Nephron (organoid): ENCODE data around the gene NBEA.

Source experiments
- H3K27ac Mint-ChIP-seq, 3 experiments: 2 replicates each; pipeline ENCODE4 v1.8.0; 2020; ENCODE audit warnings: mixed read lengths in 3 of 3, mild to moderate bottlenecking in 2 of 3, moderate library complexity in 1 of 3
- H3K27me3 Mint-ChIP-seq: 2 replicates; pipeline ENCODE4 v1.8.0; 2021; ENCODE audit warnings: low read depth, mild to moderate bottlenecking, moderate library complexity, mixed read lengths
- H3K36me3 Mint-ChIP-seq: 2 replicates; pipeline ENCODE4 v1.8.0; 2020; ENCODE audit warnings: low read depth, mixed read lengths
- H3K4me1 Mint-ChIP-seq: 2 replicates; pipeline ENCODE4 v1.8.0; 2020; ENCODE audit warnings: mixed read lengths
- H3K4me3 Mint-ChIP-seq, 3 experiments: 2 replicates each; pipeline ENCODE4 v1.8.0; 2020; ENCODE audit warnings: mild to moderate bottlenecking in 3 of 3, mixed read lengths in 3 of 3, moderate library complexity in 2 of 3
- H3K9me3 Mint-ChIP-seq: 2 replicates; pipeline ENCODE4 v1.8.0; 2020; ENCODE audit warnings: mixed read lengths
- CTCF ChIP-seq, 3 experiments: fragments of 200-600 bp; sonication (generic); IDR thresholded peaks; one replicate each; pipeline ENCODE4 v1.5.0; 2021; ENCODE audit warnings: antibody characterized with exemption in 3 of 3; ENCODE audit not compliant: unreplicated experiment in 3 of 3

NBEA gene

DNA sequence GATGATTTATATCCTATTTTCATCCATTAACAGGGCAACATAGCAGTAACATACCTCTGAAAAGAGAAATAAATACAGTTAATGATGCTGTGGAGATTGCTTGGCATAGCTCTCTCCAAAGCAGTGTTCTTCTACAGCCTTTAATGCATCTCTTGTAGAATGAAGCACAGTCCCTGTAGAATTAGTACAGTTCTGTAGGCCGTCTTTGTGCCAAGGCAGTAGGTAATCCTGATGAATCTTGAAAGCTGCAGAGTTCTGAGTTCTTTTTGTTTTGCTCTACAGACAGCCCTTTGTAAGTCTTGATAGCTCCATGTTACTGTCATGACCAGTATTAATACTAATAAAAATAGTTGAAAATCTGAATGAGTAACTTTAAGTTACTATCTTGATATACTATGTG, 350.3 kb downstream of the NBEA start:
- H3K9me3 Mint-ChIP-seq: no peaks in the 10 kb centered on the region

GRCh38 chr13:35293579-35294226, 351.6 kb downstream of the NBEA start:
- Mint-ChIP-seq H3K4me3 (no peak overlapping the region), H3K27ac (no peak overlapping the region), H3K36me3 (no peaks in the 10 kb centered on the region), H3K27me3 (no peaks in the 10 kb centered on the region), H3K9me3 (no peaks in the 10 kb centered on the region), H3K4me1 (no peaks in the 10 kb centered on the region)
- TF ChIP-seq CTCF (IDR thresholded peaks at IDR 0.05; ENCODE audit: unreplicated experiment in 3 of 3): no peak

More for the DNA sequence above, 350.3 kb downstream of the NBEA start:
- no peaks in the 10 kb centered on the region for H3K27me3 Mint-ChIP-seq
- no peak overlapping the region for H3K27ac Mint-ChIP-seq
- TF ChIP-seq CTCF (IDR thresholded peaks at IDR 0.05; ENCODE audit: unreplicated experiment in 3 of 3): no peak
- no peaks in the 10 kb centered on the region for H3K36me3 Mint-ChIP-seq
- H3K4me1 Mint-ChIP-seq: no peaks in the 10 kb centered on the region
- no peak overlapping the region for H3K4me3 Mint-ChIP-seq

DNA sequence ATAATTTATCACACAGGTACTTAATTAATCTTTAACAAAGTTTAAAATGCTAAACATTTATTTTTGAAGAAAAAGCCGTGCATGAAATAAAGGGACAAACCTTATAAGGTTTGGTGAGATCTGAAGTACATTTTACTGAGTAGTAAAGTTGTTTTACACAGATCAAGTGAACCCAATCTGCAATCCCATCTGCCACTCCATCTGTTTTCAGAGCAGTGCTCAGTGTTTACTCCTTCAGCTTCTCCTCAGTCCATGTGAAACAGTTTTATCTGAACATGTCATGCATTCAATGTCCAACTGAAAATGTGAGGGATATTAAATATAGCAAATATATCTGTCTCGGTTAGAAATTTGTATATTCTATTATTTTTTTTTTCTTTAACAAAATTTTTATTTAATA, 367.6 kb downstream of the NBEA start:
- TF ChIP-seq CTCF (IDR thresholded peaks at IDR 0.05; ENCODE audit: unreplicated experiment in 3 of 3): no peak
- Mint-ChIP-seq H3K36me3 (no peaks in the 10 kb centered on the region), H3K4me1 (no peaks in the 10 kb centered on the region)

GRCh38 chr13:35332134-35332533, 390.1 kb downstream of the NBEA start:
- H3K4me1 Mint-ChIP-seq: no peaks in the 10 kb centered on the region

More for the DNA sequence above, 367.6 kb downstream of the NBEA start:
- Mint-ChIP-seq H3K27me3 (no peaks in the 10 kb centered on the region), H3K4me3 (no peak overlapping the region), H3K9me3 (no peaks in the 10 kb centered on the region), H3K27ac (no peak overlapping the region)

GRCh38 chr13:35333157-35333556, 391.1 kb downstream of the NBEA start:
- H3K9me3 Mint-ChIP-seq: peaks cover 19% of the 10 kb centered on the region
- no peak for TF ChIP-seq CTCF (IDR thresholded peaks at IDR 0.05; ENCODE audit: unreplicated experiment in 3 of 3)

More at GRCh38 chr13:35332134-35332533, 390.1 kb downstream of the NBEA start:
- Mint-ChIP-seq H3K9me3 (peaks cover 19% of the 10 kb centered on the region), H3K27ac (no peak overlapping the region), H3K4me3 (no peak overlapping the region), H3K36me3 (no peaks in the 10 kb centered on the region), H3K27me3 (no peaks in the 10 kb centered on the region)
- no peak for TF ChIP-seq CTCF (IDR thresholded peaks at IDR 0.05; ENCODE audit: unreplicated experiment in 3 of 3)

GRCh38 chr13:35342440-35342839, 400.4 kb downstream of the NBEA start:
- H3K4me3 Mint-ChIP-seq: no peak overlapping the region
- H3K27me3 Mint-ChIP-seq: no peaks in the 10 kb centered on the region
- TF ChIP-seq CTCF (IDR thresholded peaks at IDR 0.05; ENCODE audit: unreplicated experiment in 3 of 3): no peak
- no peak overlapping the region for H3K27ac Mint-ChIP-seq
- H3K9me3 Mint-ChIP-seq: peaks cover 2% of the 10 kb centered on the region
- H3K4me1 Mint-ChIP-seq: no peaks in the 10 kb centered on the region
- H3K36me3 Mint-ChIP-seq: no peaks in the 10 kb centered on the region

More at GRCh38 chr13:35333157-35333556, 391.1 kb downstream of the NBEA start:
- H3K27ac Mint-ChIP-seq: no peak overlapping the region
- H3K4me3 Mint-ChIP-seq: no peak overlapping the region
- no peaks in the 10 kb centered on the region for H3K36me3 Mint-ChIP-seq
- no peaks in the 10 kb centered on the region for H3K27me3 Mint-ChIP-seq
- no peaks in the 10 kb centered on the region for H3K4me1 Mint-ChIP-seq
